Fibroblast of lung (primary cell): ENCODE results near the gene FAM107B. TPM values are rescaled to one million over a fixed set of nuclear protein-coding genes. Genes with fewer than 3 reads are reported as not detected.

Source experiments
- DNase-seq, 2 donors: peaks; one replicate each; pipeline versions ENCODE4 v3.0.0 to v3.0.0-alpha.2; 2010; ENCODE audit warnings: low read depth in 2 of 2
- H2AFZ ChIP-seq: 2 replicates; pipeline ENCODE4 v1.5.1; 2012; ENCODE audit warnings: low read length, control low read depth, inconsistent platforms
- H3K27ac ChIP-seq: 2 replicates; pipeline ENCODE4 v1.5.1; 2011; ENCODE audit warnings: low read length, control low read depth; ENCODE audit not compliant: insufficient read depth
- H3K27me3 ChIP-seq: 2 replicates; pipeline ENCODE4 v1.5.1; 2011; ENCODE audit warnings: mild to moderate bottlenecking, low read length; ENCODE audit not compliant: control insufficient read depth, insufficient read depth
- H3K36me3 ChIP-seq: 2 replicates; pipeline ENCODE4 v1.5.1; 2011; ENCODE audit warnings: low read length; ENCODE audit not compliant: control insufficient read depth, insufficient read depth
- H3K4me1 ChIP-seq: 2 replicates; pipeline ENCODE4 v1.5.1; 2011; ENCODE audit warnings: low read length; ENCODE audit not compliant: control insufficient read depth, insufficient read depth; ENCODE audit errors: extremely low read depth
- H3K4me2 ChIP-seq: 2 replicates; pipeline ENCODE4 v1.5.1; 2011; ENCODE audit warnings: low read length, control low read depth; ENCODE audit not compliant: insufficient read depth; ENCODE audit errors: extremely low read depth
- H3K4me3 ChIP-seq, 4 experiments: fragments of 200-600 bp in 1 of 4; sonication (generic) in 1 of 4; replicated peaks in 1 of 4; 2 replicates each; pipeline ENCODE4 v1.5.1; 2011 to 2016; ENCODE audit warnings: low read length in 4 of 4, low read depth in 3 of 4, mild to moderate bottlenecking in 3 of 4, control low read depth in 2 of 4, inconsistent platforms in 1 of 4, mixed read lengths in 1 of 4; ENCODE audit not compliant: insufficient read depth in 1 of 4; ENCODE audit errors: control extremely low read depth in 1 of 4
- H3K79me2 ChIP-seq: 2 replicates; pipeline ENCODE4 v1.5.1; 2012; ENCODE audit warnings: mild to moderate bottlenecking, low read length, inconsistent platforms; ENCODE audit not compliant: control insufficient read depth, insufficient read depth
- H3K9ac ChIP-seq: 2 replicates; pipeline ENCODE4 v1.5.1; 2011; ENCODE audit warnings: mild to moderate bottlenecking, low read length, control low read depth; ENCODE audit not compliant: insufficient read depth
- H3K9me3 ChIP-seq: 2 replicates; pipeline ENCODE4 v1.5.1; 2012; ENCODE audit warnings: low read depth, low read length; ENCODE audit not compliant: control insufficient read depth, insufficient read depth
- H4K20me1 ChIP-seq: 2 replicates; pipeline ENCODE4 v1.5.1; 2011; ENCODE audit warnings: low read length; ENCODE audit not compliant: control insufficient read depth, insufficient read depth; ENCODE audit errors: extremely low read depth
- CTCF ChIP-seq, 2 donors: IDR thresholded peaks in 1 of 2; conservative IDR thresholded peaks in 1 of 2; 1 replicate in 1 of 2; 2 replicates in 1 of 2; pipeline ENCODE4 v1.5.1; 2011 to 2012; ENCODE audit warnings: low read length in 2 of 2, control low read depth in 1 of 2, inconsistent platforms in 1 of 2, low read depth in 1 of 2, mild to moderate bottlenecking in 1 of 2
- EZH2 ChIP-seq: IDR thresholded peaks from 2 replicates; pipeline ENCODE4 v1.5.1; 2012; ENCODE audit warnings: low read length, control low read depth, mild to moderate bottlenecking; ENCODE audit errors: missing control alignments
- polyA plus RNA-seq, 2 donors: library from polyadenylated mRNA; depleted of rRNA in 1 of 2; stranded (reverse) in 1 of 2; unstranded in 1 of 2; fragments of >200 nt; gene quantifications; 2 replicates each; pipeline ENCODE4 v1.2.1, GENCODE V29; 2011 to 2012; ENCODE audit warnings: missing spikeins in 1 of 2
- total RNA-seq: library from RNA; depleted of rRNA; stranded (reverse); fragments of >200 nt; gene quantifications from 2 replicates; pipeline ENCODE4 v1.2.1, GENCODE V29; 2014

The FAM107B gene
- total and polyA plus RNA-seq, 2 donors (not counting 1 experiment from before 2014, with no cell fraction given) = 29.0 to 36.0 TPM

GRCh38 chr10:14623931-14624330 is 150.8 kb downstream of the FAM107B start:
- Histone ChIP-seq H2AFZ (no peak overlapping the region), H4K20me1 (no peaks in the 10 kb centered on the region), H3K36me3 (no peaks in the 10 kb centered on the region), H3K4me1 (no peaks in the 10 kb centered on the region), H3K4me2 (no peak overlapping the region), H3K27ac (no peak overlapping the region), H3K9me3 (no peaks in the 10 kb centered on the region), H3K9ac (no peak overlapping the region), H3K79me2 (no peaks in the 10 kb centered on the region), H3K4me3 (no peak overlapping the region), H3K27me3 (no peaks in the 10 kb centered on the region)
- TF ChIP-seq EZH2 = no peak
- TF ChIP-seq CTCF (conservative IDR thresholded peaks at IDR 0.05 in 1 of 2, IDR thresholded peaks at IDR 0.05 in 1 of 2; ENCODE audit: low read depth in 1 of 2, low read length in 2 of 2) = no peak
- DNase-seq = no peak

GRCh38 chr10:14621037-14621436 is 153.7 kb downstream of the FAM107B start:
- peak overlapping the region; percentile 17 for H2AFZ ChIP-seq

GRCh38 chr10:14618674-14619073 is 156.0 kb downstream of the FAM107B start:
- Histone ChIP-seq H4K20me1 (no peaks in the 10 kb centered on the region), H3K9ac (no peak overlapping the region), H3K27ac (no peak overlapping the region), H2AFZ (no peak overlapping the region), H3K36me3 (no peaks in the 10 kb centered on the region), H3K27me3 (no peaks in the 10 kb centered on the region), H3K4me2 (no peak overlapping the region), H3K4me3 (no peak overlapping the region), H3K4me1 (no peaks in the 10 kb centered on the region), H3K79me2 (no peaks in the 10 kb centered on the region), H3K9me3 (no peaks in the 10 kb centered on the region)
- TF ChIP-seq CTCF (conservative IDR thresholded peaks at IDR 0.05 in 1 of 2, IDR thresholded peaks at IDR 0.05 in 1 of 2; ENCODE audit: low read depth in 1 of 2, low read length in 2 of 2) (no peak), EZH2 (no peak)
- no peak for DNase-seq

More at GRCh38 chr10:14621037-14621436, 153.7 kb downstream of the FAM107B start:
- TF ChIP-seq CTCF (conservative IDR thresholded peaks at IDR 0.05 in 1 of 2, IDR thresholded peaks at IDR 0.05 in 1 of 2; ENCODE audit: low read depth in 1 of 2, low read length in 2 of 2) = no peak
- no peak for TF ChIP-seq EZH2
- no peak overlapping the region for H3K9ac ChIP-seq
- no peaks in the 10 kb centered on the region for H3K27me3 ChIP-seq
- no peak overlapping the region for H3K4me3 ChIP-seq
- H3K9me3 ChIP-seq = no peaks in the 10 kb centered on the region
- H3K36me3 ChIP-seq = no peaks in the 10 kb centered on the region
- H3K4me1 ChIP-seq = no peaks in the 10 kb centered on the region
- no peaks in the 10 kb centered on the region for H4K20me1 ChIP-seq
- DNase-seq = peak in 1 of 2 donors; percentile 56
- no peak overlapping the region for H3K27ac ChIP-seq
- H3K79me2 ChIP-seq = no peaks in the 10 kb centered on the region
- H3K4me2 ChIP-seq = peak overlapping the region; percentile 25
